Uterus (tissue), 2 donors: ENCODE measurements around the gene STARD7.

Experiments
- CTCF ChIP-seq, 4 experiments: fragments of 200-600 bp in 2 of 4; fragments of 450-650 bp in 2 of 4; sonication (generic) in 2 of 4; IDR thresholded peaks; one replicate each; pipeline ENCODE4 v1.5.1; 2016 to 2019; ENCODE audit warnings: antibody characterized with exemption in 4 of 4, mild to moderate bottlenecking in 2 of 4, moderate library complexity in 1 of 4
- POLR2A ChIP-seq, 2 donors: fragments of 450-650 bp; IDR thresholded peaks; one replicate each; pipeline ENCODE4 v1.6.1; 2016; ENCODE audit warnings: antibody characterized with exemption in 2 of 2, mild to moderate bottlenecking in 1 of 2, moderate library complexity in 1 of 2

GRCh38 chr2:96198921-96199320 is 9.7 kb downstream of the STARD7 start:
- no peak for TF ChIP-seq POLR2A (IDR thresholded peaks at IDR 0.05)
- TF ChIP-seq CTCF (IDR thresholded peaks at IDR 0.05) = no peak
